ENCODE measurements around the gene ZFPL1. TPM values are rescaled to one million over a fixed set of nuclear protein-coding genes. Genes with fewer than 3 reads are reported as not detected.

The ZFPL1 gene
- total RNA-seq, 1 donor from 2014 or later = 46.2 TPM

GRCh38 chr11:65047581-65048422, 36.2 kb upstream of the ZFPL1 start:
- H3K4me1 Mint-ChIP-seq = peaks cover 2% of the 10 kb centered on the region
- peaks cover 3% of the 10 kb centered on the region for H3K36me3 Mint-ChIP-seq
- H3K4me3 Mint-ChIP-seq = peak overlapping the region; percentile 51
- no peaks in the 10 kb centered on the region for H3K27me3 Mint-ChIP-seq (ENCODE audit: low read depth)
- H3K27ac Mint-ChIP-seq = no peak overlapping the region
- TF ChIP-seq CTCF (IDR thresholded peaks at IDR 0.05; ENCODE audit: unreplicated experiment) = no peak
- DNase-seq (ENCODE audit: low spot score in 2 of 2, unreplicated experiment in 2 of 2) = no peak
- no peaks in the 10 kb centered on the region for H3K9me3 Mint-ChIP-seq

GRCh38 chr11:65051398-65051858, 32.6 kb upstream of the ZFPL1 start:
- Mint-ChIP-seq H3K4me1 (no peaks in the 10 kb centered on the region), H3K36me3 (no peaks in the 10 kb centered on the region), H3K9me3 (no peaks in the 10 kb centered on the region), H3K27ac (no peak overlapping the region), H3K27me3 (ENCODE audit: low read depth) (peaks cover 5% of the 10 kb centered on the region), H3K4me3 (no peak overlapping the region)
- TF ChIP-seq CTCF (IDR thresholded peaks at IDR 0.05; ENCODE audit: unreplicated experiment) = no peak
- no peak for DNase-seq (ENCODE audit: low spot score in 2 of 2, unreplicated experiment in 2 of 2)

DNA sequence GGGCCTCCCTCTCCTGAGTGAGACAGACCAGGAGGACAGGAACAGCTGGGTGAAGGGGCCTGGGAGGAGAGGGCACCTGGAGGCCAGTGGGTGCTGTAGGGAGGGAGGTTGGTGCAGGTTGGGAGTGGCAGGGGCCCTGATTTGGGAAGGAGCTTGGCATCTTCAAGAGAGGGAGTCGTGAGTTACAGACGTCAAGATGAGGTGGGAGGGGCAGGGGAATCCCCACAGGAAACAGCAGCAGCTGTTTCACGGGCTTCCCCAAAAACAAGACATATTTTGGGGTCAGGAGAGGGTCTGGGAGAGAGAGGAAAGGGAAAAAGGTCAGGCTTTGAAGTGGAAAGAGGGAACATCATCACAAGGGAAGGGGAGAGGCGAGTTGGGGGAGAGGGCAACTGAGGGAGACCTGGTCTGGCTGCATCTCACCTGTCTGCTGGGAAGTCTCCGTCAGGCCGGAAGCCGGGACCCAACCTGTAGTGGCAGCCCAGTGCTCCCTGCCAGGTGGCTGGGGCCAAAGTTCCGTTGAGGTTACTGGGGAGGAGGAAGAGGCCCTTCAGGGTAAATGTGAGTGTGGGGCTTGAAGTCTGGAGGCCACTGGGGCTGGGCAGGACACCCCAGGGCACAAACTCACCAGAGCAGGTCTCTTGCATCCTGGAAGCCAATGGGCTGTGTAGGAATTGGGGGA, 30.1 kb upstream of the ZFPL1 start:
- Mint-ChIP-seq H3K4me1 (no peaks in the 10 kb centered on the region), H3K27me3 (ENCODE audit: low read depth) (peaks cover 5% of the 10 kb centered on the region), H3K27ac (no peak overlapping the region), H3K9me3 (no peaks in the 10 kb centered on the region), H3K36me3 (no peaks in the 10 kb centered on the region), H3K4me3 (no peak overlapping the region)
- no peak for TF ChIP-seq CTCF (IDR thresholded peaks at IDR 0.05; ENCODE audit: unreplicated experiment)
- no peak for DNase-seq (ENCODE audit: low spot score in 2 of 2, unreplicated experiment in 2 of 2)

DNA sequence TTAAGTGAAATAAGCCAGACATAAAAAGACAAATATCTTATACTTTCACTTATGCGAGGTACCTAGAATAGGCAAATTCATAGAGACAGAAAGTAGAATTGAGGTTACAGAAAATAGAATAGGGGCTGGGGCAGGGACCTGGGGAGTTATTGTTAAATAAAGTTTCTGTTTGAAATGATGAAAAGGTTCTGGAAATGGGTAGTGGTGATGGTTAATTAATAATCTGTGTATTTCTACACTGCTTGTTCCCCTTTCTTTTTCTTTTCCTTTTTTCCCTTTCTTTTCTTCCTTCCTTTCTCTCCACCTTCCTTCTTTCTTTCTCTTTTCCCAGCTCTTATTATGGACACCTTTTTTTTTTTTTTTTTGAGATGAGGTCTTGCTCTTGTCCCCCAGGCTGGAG, 28.5 kb upstream of the ZFPL1 start:
- H3K36me3 Mint-ChIP-seq = no peaks in the 10 kb centered on the region
- TF ChIP-seq CTCF (IDR thresholded peaks at IDR 0.05; ENCODE audit: unreplicated experiment) = no peak
- DNase-seq (ENCODE audit: low spot score in 2 of 2, unreplicated experiment in 2 of 2) = no peak
- H3K9me3 Mint-ChIP-seq = no peaks in the 10 kb centered on the region
- no peaks in the 10 kb centered on the region for H3K4me1 Mint-ChIP-seq
- H3K27ac Mint-ChIP-seq = no peak overlapping the region
- no peak overlapping the region for H3K4me3 Mint-ChIP-seq
- H3K27me3 Mint-ChIP-seq (ENCODE audit: low read depth) = peaks cover 6% of the 10 kb centered on the region

DNA sequence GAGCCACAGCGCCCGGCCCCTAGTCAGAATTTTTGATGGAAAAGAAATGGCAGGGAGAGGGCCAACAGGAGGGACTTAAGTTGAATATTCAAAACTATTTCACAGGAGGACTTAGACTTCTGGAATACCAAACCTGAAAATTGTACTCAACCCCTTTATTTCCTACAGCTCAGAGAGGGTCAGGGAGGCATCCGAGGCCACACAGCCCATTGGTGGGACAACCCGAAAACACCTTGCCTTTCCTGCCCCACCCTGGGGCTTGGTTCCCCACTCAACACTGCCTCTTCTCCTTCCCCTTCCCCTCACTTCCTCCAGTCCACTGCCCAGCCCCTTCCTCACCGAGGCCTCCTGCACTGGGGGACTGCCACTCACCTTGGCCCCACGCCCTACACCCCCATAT, 27.0 kb upstream of the ZFPL1 start:
- Mint-ChIP-seq H3K27ac (no peak overlapping the region), H3K4me3 (no peak overlapping the region), H3K4me1 (no peaks in the 10 kb centered on the region)

More for the DNA sequence above, 27.0 kb upstream of the ZFPL1 start:
- no peak for TF ChIP-seq CTCF (IDR thresholded peaks at IDR 0.05; ENCODE audit: unreplicated experiment)
- Mint-ChIP-seq H3K36me3 (no peaks in the 10 kb centered on the region), H3K27me3 (ENCODE audit: low read depth) (peaks cover 6% of the 10 kb centered on the region), H3K9me3 (no peaks in the 10 kb centered on the region)
- no peak for DNase-seq (ENCODE audit: low spot score in 2 of 2, unreplicated experiment in 2 of 2)
